Glomerular visceral epithelial cell (primary cell): ENCODE measurements around the gene PDE8A.
A peak's percentile ranks its signal among the peaks of the same experiment; 100 is the strongest.

Experiments used
- DNase-seq: peaks from one replicate; pipeline ENCODE4 v3.0.0-alpha.2; 2016; ENCODE audit errors: extremely low spot score

PDE8A gene

GRCh38 chr15:84981711-84982300 is at the start of gene PDE8A:
Gene PDE8A (plus strand): TSS chr15:84981856. CDS start chr15:84982163, 307 bp downstream.
- peak; percentile 64 for DNase-seq

- DNase-seq = no peak
Observed at GRCh38 chr15:84934942-84935729, 46.5 kb upstream of the PDE8A start.

GRCh38 chr15:84937144-84937543 is 44.5 kb upstream of the PDE8A start:
- no peak for DNase-seq

GRCh38 chr15:84938726-84939125 is 42.9 kb upstream of the PDE8A start:
- no peak for DNase-seq

GRCh38 chr15:84940399-84940798 is 41.3 kb upstream of the PDE8A start:
- DNase-seq = no peak

- DNase-seq = no peak
Observed at GRCh38 chr15:84942456-84942855, 39.2 kb upstream of the PDE8A start.

GRCh38 chr15:84944311-84944710 is 37.3 kb upstream of the PDE8A start:
- DNase-seq = no peak

GRCh38 chr15:84944861-84945260 is 36.8 kb upstream of the PDE8A start:
- no peak for DNase-seq

GRCh38 chr15:84946772-84947489 is 34.7 kb upstream of the PDE8A start:
- no peak for DNase-seq

GRCh38 chr15:84947947-84948830 is 33.5 kb upstream of the PDE8A start:
- peak; percentile 70 for DNase-seq

- DNase-seq = no peak
Observed at GRCh38 chr15:84949043-84949442, 32.6 kb upstream of the PDE8A start.

GRCh38 chr15:84949845-84950569 is 31.6 kb upstream of the PDE8A start:
- no peak for DNase-seq

- DNase-seq = no peak
Observed at GRCh38 chr15:84950570-84951111, 31.0 kb upstream of the PDE8A start.

- DNase-seq = no peak
Observed at GRCh38 chr15:84951736-84952135, 29.9 kb upstream of the PDE8A start.

GRCh38 chr15:84953136-84953535 is 28.5 kb upstream of the PDE8A start:
- DNase-seq = no peak

GRCh38 chr15:84953726-84954125 is 27.9 kb upstream of the PDE8A start:
- DNase-seq = no peak

- DNase-seq = peak; percentile 63
Observed at GRCh38 chr15:84955089-84955848, 26.4 kb upstream of the PDE8A start.

- DNase-seq = no peak
Observed at GRCh38 chr15:84956199-84956598, 25.5 kb upstream of the PDE8A start.

GRCh38 chr15:84960391-84961113 is 21.1 kb upstream of the PDE8A start:
- DNase-seq = no peak

GRCh38 chr15:84961114-84961452 is 20.6 kb upstream of the PDE8A start:
- DNase-seq = peak; percentile 77
